ENCODE data around the gene ITGB8. TPM values are rescaled to one million over a fixed set of nuclear protein-coding genes. Genes with fewer than 3 reads are reported as not detected.

The ITGB8 gene
- total RNA-seq, 2 donors from 2014 or later: 9.5 to 11.9 TPM

- peak overlapping the region in 1 of 2 donors; percentile 92 for H3K27ac ChIP-seq
- no peaks in the 10 kb centered on the region for H3K36me3 ChIP-seq
- peaks cover 0 to 4% of the 10 kb centered on the region in 2 donors for H3K4me1 ChIP-seq (ENCODE audit: control insufficient read depth in 1 of 2, low read depth in 2 of 2)
- TF ChIP-seq CTCF (IDR thresholded peaks at IDR 0.05): no peak
- no peaks in the 10 kb centered on the region for H3K9me3 ChIP-seq
- H3K27me3 ChIP-seq (replicated peaks; ENCODE audit: insufficient read depth): no peaks in the 10 kb centered on the region
- no peak for ATAC-seq (ENCODE audit: insufficient number of reproducible peaks, low FRiP score, low read depth)
- H3K4me3 ChIP-seq: peak overlapping the region; percentile 93
- no peak for DNase-seq (ENCODE audit: low spot score)
Measured at GRCh38 chr7:20331910-20332813, 1.5 kb downstream of the ITGB8 start.

DNA sequence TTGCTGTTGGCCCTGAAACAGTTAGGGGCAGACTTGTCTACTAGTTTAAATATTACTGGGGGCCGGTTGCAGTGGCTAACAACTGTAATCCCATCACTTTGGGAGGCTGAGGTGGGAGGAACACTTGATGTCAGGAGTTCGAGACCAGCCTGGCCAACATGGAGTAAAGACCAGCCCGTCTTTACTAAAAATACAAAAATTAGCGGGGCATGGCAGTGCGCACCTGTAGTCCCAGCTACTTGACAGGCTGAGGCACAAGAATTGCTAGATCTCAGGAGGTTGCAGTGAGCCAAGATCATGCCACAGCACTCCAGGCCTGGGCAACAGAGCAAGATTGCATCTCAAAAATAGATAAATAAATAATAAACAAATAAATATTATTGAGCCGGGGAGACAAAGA, 7.6 kb downstream of the ITGB8 start:
- Histone ChIP-seq H3K9me3 (no peaks in the 10 kb centered on the region), H3K4me1 (ENCODE audit: control insufficient read depth in 1 of 2, low read depth in 2 of 2) (no peaks in the 10 kb centered on the region), H3K27ac (no peak overlapping the region), H3K36me3 (no peaks in the 10 kb centered on the region), H3K27me3 (replicated peaks; ENCODE audit: insufficient read depth) (no peaks in the 10 kb centered on the region), H3K4me3 (no peak overlapping the region)
- DNase-seq (ENCODE audit: low spot score): no peak
- no peak for TF ChIP-seq CTCF (IDR thresholded peaks at IDR 0.05)
- no peak for ATAC-seq (ENCODE audit: insufficient number of reproducible peaks, low FRiP score, low read depth)

DNA sequence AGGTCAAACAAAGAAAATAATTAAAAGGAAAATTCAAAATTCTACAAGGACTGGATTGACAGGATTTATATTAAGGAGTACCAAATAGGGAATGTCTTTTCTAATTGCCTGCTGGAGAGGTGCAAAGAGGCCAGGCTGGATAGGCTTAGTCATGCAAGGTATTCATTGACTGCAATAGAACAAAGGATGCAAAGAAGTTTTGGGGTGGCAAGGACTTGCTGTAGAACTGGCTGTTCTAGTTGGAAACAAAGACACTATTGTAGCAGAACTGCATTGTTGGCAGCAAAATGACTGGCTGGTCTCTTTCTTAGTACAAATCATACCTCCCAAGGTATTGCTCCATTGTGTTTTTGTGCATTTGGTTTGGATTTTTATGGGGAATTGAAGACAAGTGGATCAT, 10.1 kb downstream of the ITGB8 start:
- Histone ChIP-seq H3K4me1 (ENCODE audit: control insufficient read depth in 1 of 2, low read depth in 2 of 2) (no peaks in the 10 kb centered on the region), H3K27me3 (replicated peaks; ENCODE audit: insufficient read depth) (no peaks in the 10 kb centered on the region), H3K36me3 (no peaks in the 10 kb centered on the region), H3K4me3 (no peak overlapping the region), H3K27ac (no peak overlapping the region), H3K9me3 (no peaks in the 10 kb centered on the region)
- no peak for TF ChIP-seq CTCF (IDR thresholded peaks at IDR 0.05)
- no peak for ATAC-seq (ENCODE audit: insufficient number of reproducible peaks, low FRiP score, low read depth)
- no peak for DNase-seq (ENCODE audit: low spot score)

- no peaks in the 10 kb centered on the region for H3K27me3 ChIP-seq (replicated peaks; ENCODE audit: insufficient read depth)
- TF ChIP-seq CTCF (IDR thresholded peaks at IDR 0.05): no peak
- H3K4me3 ChIP-seq: no peak overlapping the region
- DNase-seq (ENCODE audit: low spot score): no peak
- H3K27ac ChIP-seq: no peak overlapping the region
- no peaks in the 10 kb centered on the region for H3K9me3 ChIP-seq
- no peaks in the 10 kb centered on the region for H3K36me3 ChIP-seq
- no peak for ATAC-seq (ENCODE audit: insufficient number of reproducible peaks, low FRiP score, low read depth)
- H3K4me1 ChIP-seq (ENCODE audit: control insufficient read depth in 1 of 2, low read depth in 2 of 2): no peaks in the 10 kb centered on the region
Measured at GRCh38 chr7:20343205-20343604, 12.5 kb downstream of the ITGB8 start.

- no peak for DNase-seq (ENCODE audit: low spot score)
- Histone ChIP-seq H3K27ac (no peak overlapping the region), H3K27me3 (replicated peaks; ENCODE audit: insufficient read depth) (no peaks in the 10 kb centered on the region), H3K36me3 (no peaks in the 10 kb centered on the region), H3K4me1 (ENCODE audit: control insufficient read depth in 1 of 2, low read depth in 2 of 2) (no peaks in the 10 kb centered on the region), H3K4me3 (no peak overlapping the region), H3K9me3 (no peaks in the 10 kb centered on the region)
- no peak for ATAC-seq (ENCODE audit: insufficient number of reproducible peaks, low FRiP score, low read depth)
- TF ChIP-seq CTCF (IDR thresholded peaks at IDR 0.05): no peak
Measured at GRCh38 chr7:20343941-20344340, 13.2 kb downstream of the ITGB8 start.

All from thoracic aorta (tissue), 2 donors.